Middle frontal gyrus (tissue), 1 donor: ENCODE results near the gene CACNA2D2.

Experiments used
- DNase-seq: peaks from one replicate; pipeline ENCODE4 v3.0.0-alpha.2; 2015; ENCODE audit warnings: low spot score; ENCODE audit errors: extremely low spot score

The CACNA2D2 gene

GRCh38 chr3:50428007-50428633 lies 75.3 kb downstream of the CACNA2D2 start:
- DNase-seq: no peak

GRCh38 chr3:50427217-50427616 lies 76.2 kb downstream of the CACNA2D2 start:
- no peak for DNase-seq

GRCh38 chr3:50425911-50426310 lies 77.5 kb downstream of the CACNA2D2 start:
- DNase-seq: no peak

GRCh38 chr3:50423543-50423942 lies 79.9 kb downstream of the CACNA2D2 start:
- DNase-seq: no peak

GRCh38 chr3:50422153-50422552 lies 81.3 kb downstream of the CACNA2D2 start:
- no peak for DNase-seq

- no peak for DNase-seq
Measured at GRCh38 chr3:50419595-50420370, 83.7 kb downstream of the CACNA2D2 start.

GRCh38 chr3:50418850-50419249 lies 84.6 kb downstream of the CACNA2D2 start:
- DNase-seq: no peak

GRCh38 chr3:50417637-50418033 lies 85.8 kb downstream of the CACNA2D2 start:
- no peak for DNase-seq

- DNase-seq: no peak
Measured at GRCh38 chr3:50416736-50417636, 86.4 kb downstream of the CACNA2D2 start.

GRCh38 chr3:50415816-50416215 lies 87.6 kb downstream of the CACNA2D2 start:
- DNase-seq: no peak

- no peak for DNase-seq
Measured at GRCh38 chr3:50415061-50415460, 88.4 kb downstream of the CACNA2D2 start.

- DNase-seq: no peak
Measured at GRCh38 chr3:50414616-50415015, 88.8 kb downstream of the CACNA2D2 start.

- no peak for DNase-seq
Measured at GRCh38 chr3:50412231-50412754, 91.1 kb downstream of the CACNA2D2 start.

- DNase-seq: no peak
Measured at GRCh38 chr3:50411229-50411628, 92.2 kb downstream of the CACNA2D2 start.

- DNase-seq: no peak
Measured at GRCh38 chr3:50410608-50411139, 92.8 kb downstream of the CACNA2D2 start.

- DNase-seq: no peak
Measured at GRCh38 chr3:50410185-50410584, 93.2 kb downstream of the CACNA2D2 start.

GRCh38 chr3:50408443-50408944 lies 94.9 kb downstream of the CACNA2D2 start:
- DNase-seq: no peak

- no peak for DNase-seq
Measured at GRCh38 chr3:50406487-50406886, 96.9 kb downstream of the CACNA2D2 start.

- DNase-seq: no peak
Measured at GRCh38 chr3:50405249-50405648, 98.2 kb downstream of the CACNA2D2 start.

GRCh38 chr3:50401978-50402595 lies 101.3 kb downstream of the CACNA2D2 start:
- DNase-seq: no peak

GRCh38 chr3:50396502-50396901 lies 106.9 kb downstream of the CACNA2D2 start:
- DNase-seq: no peak
